ENCODE data around the gene PTPRCAP. TPM values are rescaled to one million over a fixed set of nuclear protein-coding genes. Genes with fewer than 3 reads are reported as not detected.

The PTPRCAP gene
- total RNA-seq, 1 experiment from 2014 or later, result 0.27 TPM

- Histone ChIP-seq H3K4me1 (no peaks in the 10 kb centered on the region), H3K9me3 (no peaks in the 10 kb centered on the region), H3K36me3 (ENCODE audit: control insufficient read depth, insufficient read depth, low read length) (no peaks in the 10 kb centered on the region), H3K27me3 (replicated peaks; ENCODE audit: control insufficient read depth, insufficient read depth, low read length) (no peaks in the 10 kb centered on the region), H3K4me3 (ENCODE audit: low read depth, low read length) (no peak overlapping the region)
- Mint-ChIP-seq H3K27me3 (ENCODE audit: insufficient read depth, unreplicated experiment) (no peaks in the 10 kb centered on the region), H3K4me1 (ENCODE audit: low read depth, unreplicated experiment) (peaks cover 7% of the 10 kb centered on the region), H3K36me3 (ENCODE audit: insufficient read depth, unreplicated experiment) (peaks cover 6% of the 10 kb centered on the region), H3K4me3 (ENCODE audit: unreplicated experiment) (no peak overlapping the region), H3K27ac (ENCODE audit: unreplicated experiment) (no peak overlapping the region), H3K9me3 (ENCODE audit: unreplicated experiment) (no peaks in the 10 kb centered on the region)
- ChIA-PET CTCF (no interaction called here), POLR2A (no interaction called here)
- intact Hi-C loops (cut with micrococcal nuclease; ENCODE audit: unreplicated experiment), result no loop called here
- no TSS peak for BruUV-seq (replicated peaks)
- DNase-seq, result no peak
- no peak for TF ChIP-seq CTCF (IDR thresholded peaks at IDR 0.05; ENCODE audit: insufficient read depth in 1 of 2, low read depth in 1 of 2, low read length in 1 of 2, severe bottlenecking in 1 of 2, unreplicated experiment in 1 of 2)
Measured at GRCh38 chr11:67409261-67409666, 28.2 kb downstream of the PTPRCAP start.

GRCh38 chr11:67408437-67409200, 28.9 kb downstream of the PTPRCAP start:
- Histone ChIP-seq H3K27me3 (replicated peaks; ENCODE audit: control insufficient read depth, insufficient read depth, low read length) (no peaks in the 10 kb centered on the region), H3K4me1 (no peaks in the 10 kb centered on the region), H3K4me3 (ENCODE audit: low read depth, low read length) (no peak overlapping the region), H3K36me3 (ENCODE audit: control insufficient read depth, insufficient read depth, low read length) (no peaks in the 10 kb centered on the region), H3K9me3 (no peaks in the 10 kb centered on the region)
- H3K36me3 Mint-ChIP-seq (ENCODE audit: insufficient read depth, unreplicated experiment), result peaks cover 9% of the 10 kb centered on the region
- peak overlapping the region; percentile 21 for H3K27ac Mint-ChIP-seq (ENCODE audit: unreplicated experiment)
- no peak overlapping the region for H3K4me3 Mint-ChIP-seq (ENCODE audit: unreplicated experiment)
- ChIA-PET POLR2A (interaction anchor here (0.6 kb wide), 1 partner anchor 1415 kb away, joined by 8 read pairs; no protein-coding TSS in a partner anchor), CTCF (interaction anchor here (1.4 kb wide), 1 partner anchor 60 kb away, joined by 3 read pairs; the partner anchor contains the start of gene TMEM134)
- peaks cover 7% of the 10 kb centered on the region for H3K4me1 Mint-ChIP-seq (ENCODE audit: low read depth, unreplicated experiment)
- H3K27me3 Mint-ChIP-seq (ENCODE audit: insufficient read depth, unreplicated experiment), result no peaks in the 10 kb centered on the region
- H3K9me3 Mint-ChIP-seq (ENCODE audit: unreplicated experiment), result no peaks in the 10 kb centered on the region
- intact Hi-C loops (cut with micrococcal nuclease; ENCODE audit: unreplicated experiment), result no loop called here
- DNase-seq, result no peak
- BruUV-seq (replicated peaks), result no TSS peak
- TF ChIP-seq CTCF (IDR thresholded peaks at IDR 0.05; ENCODE audit: insufficient read depth in 1 of 2, low read depth in 1 of 2, low read length in 1 of 2, severe bottlenecking in 1 of 2, unreplicated experiment in 1 of 2), result no peak

- H3K27me3 Mint-ChIP-seq (ENCODE audit: insufficient read depth, unreplicated experiment), result no peaks in the 10 kb centered on the region
- intact Hi-C loops (cut with micrococcal nuclease; ENCODE audit: unreplicated experiment), result no loop called here
- peaks cover 7% of the 10 kb centered on the region for H3K4me1 Mint-ChIP-seq (ENCODE audit: low read depth, unreplicated experiment)
- no peak overlapping the region for H3K4me3 ChIP-seq (ENCODE audit: low read depth, low read length)
- no peaks in the 10 kb centered on the region for H3K9me3 Mint-ChIP-seq (ENCODE audit: unreplicated experiment)
- peak overlapping the region; percentile 21 for H3K27ac Mint-ChIP-seq (ENCODE audit: unreplicated experiment)
- no peaks in the 10 kb centered on the region for H3K27me3 ChIP-seq (replicated peaks; ENCODE audit: control insufficient read depth, insufficient read depth, low read length)
- no peaks in the 10 kb centered on the region for H3K36me3 ChIP-seq (ENCODE audit: control insufficient read depth, insufficient read depth, low read length)
- no peaks in the 10 kb centered on the region for H3K4me1 ChIP-seq
- ChIA-PET CTCF (interaction anchor here (1.1 to 1.4 kb wide), 3 partner anchors 11 to 61 kb away, joined by 3 to 6 read pairs (median 3); partner anchors contain the start of genes CORO1B and TMEM134), POLR2A (interaction anchor here (0.5 to 0.8 kb wide), 2 partner anchors 13 to 36 kb away, joined by 3 to 6 read pairs; partner anchors contain the start of gene CORO1B)
- no peaks in the 10 kb centered on the region for H3K9me3 ChIP-seq
- no peak overlapping the region for H3K4me3 Mint-ChIP-seq (ENCODE audit: unreplicated experiment)
- TF ChIP-seq CTCF (IDR thresholded peaks at IDR 0.05; ENCODE audit: insufficient read depth in 1 of 2, low read depth in 1 of 2, low read length in 1 of 2, severe bottlenecking in 1 of 2, unreplicated experiment in 1 of 2), result no peak
- peaks cover 12% of the 10 kb centered on the region for H3K36me3 Mint-ChIP-seq (ENCODE audit: insufficient read depth, unreplicated experiment)
- no peak for DNase-seq
- BruUV-seq (replicated peaks), result no TSS peak
Measured at GRCh38 chr11:67407688-67408163, 29.8 kb downstream of the PTPRCAP start.
